NCI-H524 treated with DMSO at 0.1 percent for 48 hours (cell line): ENCODE data around the gene DYDC2.

Experiments
- DNase-seq: peaks from one replicate; lab custom pipeline; 2025; lab: John Stamatoyannopoulos, UW

DYDC2 gene

GRCh38 chr10:80371467-80371866 is 14.9 kb downstream of the DYDC2 start:
- no peak for DNase-seq

GRCh38 chr10:80372675-80373074 is 16.1 kb downstream of the DYDC2 start:
- DNase-seq = peak; percentile 22

- no peak for DNase-seq
Observed at GRCh38 chr10:80373502-80373901, 16.9 kb downstream of the DYDC2 start.

GRCh38 chr10:80379701-80380100 is 23.1 kb downstream of the DYDC2 start:
- no peak for DNase-seq

- no peak for DNase-seq
Observed at GRCh38 chr10:80380185-80380584, 23.6 kb downstream of the DYDC2 start.

GRCh38 chr10:80382989-80383388 is 26.4 kb downstream of the DYDC2 start:
- DNase-seq = no peak

GRCh38 chr10:80390740-80391139 is 34.2 kb downstream of the DYDC2 start:
- no peak for DNase-seq

- DNase-seq = no peak
Observed at GRCh38 chr10:80392250-80392649, 35.7 kb downstream of the DYDC2 start.

- DNase-seq = no peak
Observed at GRCh38 chr10:80394358-80394916, 37.9 kb downstream of the DYDC2 start.

GRCh38 chr10:80397014-80397413 is 40.4 kb downstream of the DYDC2 start:
- no peak for DNase-seq

- no peak for DNase-seq
Observed at GRCh38 chr10:80400136-80400804, 43.7 kb downstream of the DYDC2 start.

- no peak for DNase-seq
Observed at GRCh38 chr10:80405035-80405434, 48.5 kb downstream of the DYDC2 start.

GRCh38 chr10:80405626-80406025 is 49.0 kb downstream of the DYDC2 start:
- DNase-seq = peak; percentile 42

- DNase-seq = no peak
Observed at GRCh38 chr10:80406204-80406603, 49.6 kb downstream of the DYDC2 start.

- no peak for DNase-seq
Observed at GRCh38 chr10:80407812-80408241, 51.2 kb downstream of the DYDC2 start.

GRCh38 chr10:80408242-80409101 is 51.9 kb downstream of the DYDC2 start, which contains the start of gene PRXL2A:
Gene PRXL2A (plus strand): TSS chr10:80408551. CDS start chr10:80420468, 11,917 bp downstream.
- DNase-seq = no peak

GRCh38 chr10:80409121-80409520 is 52.5 kb downstream of the DYDC2 start:
- no peak for DNase-seq

- DNase-seq = no peak
Observed at GRCh38 chr10:80410122-80410521, 53.5 kb downstream of the DYDC2 start.

GRCh38 chr10:80410578-80411145 is 54.1 kb downstream of the DYDC2 start:
- DNase-seq = no peak

- no peak for DNase-seq
Observed at GRCh38 chr10:80411267-80411668, 54.7 kb downstream of the DYDC2 start.

GRCh38 chr10:80411681-80412220 is 55.2 kb downstream of the DYDC2 start:
- no peak for DNase-seq

GRCh38 chr10:80412486-80412885 is 55.9 kb downstream of the DYDC2 start:
- DNase-seq = no peak
